Cardiac septum (tissue), 1 donor: ENCODE results near the gene ATAD3B. TPM values are rescaled to one million over a fixed set of nuclear protein-coding genes. Genes with fewer than 3 reads are reported as not detected.

Source experiments
- DNase-seq: peaks from one replicate; pipeline ENCODE4 v3.0.0-alpha.2; 2020; ENCODE audit warnings: low spot score
- intact Hi-C: fragments of 100-400 bp; cut with DNase I; formaldehyde crosslinking; loops from one replicate; pipeline ENCODE4 v1.14.0; 2022
- total RNA-seq: library from RNA; stranded (reverse); fragmentation: NEBNext Ultra II Directional; extraction: Animal tissue kit (Norgen Biotek cat#: 25700); gene quantifications from one replicate; pipeline ENCODE4 v1.2.1, GENCODE V29; 2021
- donor health status: DM: no; HTN: no; CAD: no.

The ATAD3B gene
- total RNA-seq, 1 donor from 2014 or later, result 13.7 TPM

DNA sequence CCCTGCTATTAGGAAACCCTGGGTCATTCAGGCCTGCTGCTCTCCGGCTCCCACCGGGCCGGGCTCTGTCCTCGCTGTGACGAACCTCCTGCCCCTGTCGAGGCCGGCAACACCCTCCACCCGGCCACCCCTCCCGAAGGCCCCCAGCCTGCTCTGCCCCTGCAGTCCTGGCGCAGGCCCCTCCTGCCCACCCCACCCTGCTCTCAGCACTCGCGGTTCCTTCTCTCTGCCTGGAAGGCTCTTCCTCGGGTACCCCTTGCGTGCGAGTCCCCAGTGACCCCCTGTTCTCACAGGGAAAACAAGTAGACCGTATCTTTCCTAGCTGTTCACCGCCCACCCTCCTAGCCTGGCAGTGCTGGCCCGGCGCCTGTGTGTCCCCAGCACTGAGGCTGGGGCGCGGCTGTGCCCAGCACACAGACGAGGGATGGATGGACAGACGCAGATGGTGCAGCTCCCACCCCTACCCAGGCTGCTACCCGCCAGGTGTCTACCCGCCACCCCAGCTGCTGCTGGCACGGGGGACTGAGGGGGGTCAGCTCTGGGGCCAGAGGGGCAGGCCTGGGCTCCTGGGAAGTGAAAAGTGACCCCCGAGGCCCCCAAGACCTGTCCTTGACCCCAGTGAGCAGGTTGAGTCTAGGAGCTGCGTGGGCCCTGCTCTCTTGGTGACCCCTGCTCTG is 39.2 kb upstream of the ATAD3B start:
- intact Hi-C loops, result loop anchor here (5.0 kb wide), 1 partner anchor 75 kb away; the partner anchor contains the start of gene MXRA8
- DNase-seq, result no peak

DNA sequence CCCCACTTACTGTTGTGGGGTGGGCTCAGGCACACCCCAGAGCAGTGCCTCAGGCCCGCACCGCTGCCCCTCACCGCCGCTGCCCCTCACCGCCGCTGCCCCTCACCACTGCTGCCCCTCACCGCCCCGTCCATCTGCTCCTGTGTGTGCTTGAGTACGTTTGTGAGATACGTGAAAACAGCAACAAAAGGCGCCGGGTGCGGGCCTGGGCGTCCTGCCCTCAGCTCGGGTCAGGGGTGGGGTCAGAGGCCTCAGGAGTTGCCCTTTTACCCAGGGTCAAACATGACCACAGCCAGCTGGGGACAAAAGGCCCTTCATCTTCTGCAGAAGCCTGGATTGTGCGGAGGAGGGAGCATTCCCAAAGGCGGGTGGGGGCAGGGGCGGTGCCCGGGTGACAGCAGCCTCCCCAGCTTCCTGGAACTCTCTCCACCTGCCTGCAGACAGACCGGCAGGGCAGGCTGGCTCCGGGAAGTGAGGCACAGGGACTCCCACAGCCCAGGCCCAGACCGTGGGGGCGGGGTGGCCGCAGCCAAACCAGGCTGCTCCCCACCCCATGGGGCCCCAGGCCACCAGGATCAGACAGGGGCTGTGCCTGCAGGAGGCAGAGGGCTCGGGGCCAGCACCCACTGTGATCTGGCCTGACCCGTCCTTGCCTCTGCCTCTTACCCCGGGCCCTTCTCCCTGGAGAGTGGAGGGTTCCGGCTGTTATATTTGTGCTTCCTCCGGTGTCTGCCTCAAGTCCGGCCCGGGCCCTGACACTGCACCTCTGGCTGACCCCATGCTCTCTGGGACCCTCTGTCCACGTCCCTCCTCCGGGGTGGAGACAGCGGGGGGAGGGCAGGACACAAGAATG is 38.4 kb upstream of the ATAD3B start:
- intact Hi-C loops, result loop anchor here (5.0 kb wide), 1 partner anchor 76 kb away; the partner anchor contains the start of gene MXRA8
- peak; percentile 84 for DNase-seq

- DNase-seq, result no peak
- intact Hi-C loops, result loop anchor here (5.0 kb wide), 1 partner anchor 76 kb away; the partner anchor contains the start of gene MXRA8
Measured at GRCh38 chr1:1433804-1434130, 37.8 kb upstream of the ATAD3B start.

GRCh38 chr1:1434131-1434823 is 37.3 kb upstream of the ATAD3B start:
- intact Hi-C loops, result loop anchor here (5.0 kb wide), 1 partner anchor 77 kb away; the partner anchor contains the start of gene MXRA8
- DNase-seq, result peak; percentile 84

DNA sequence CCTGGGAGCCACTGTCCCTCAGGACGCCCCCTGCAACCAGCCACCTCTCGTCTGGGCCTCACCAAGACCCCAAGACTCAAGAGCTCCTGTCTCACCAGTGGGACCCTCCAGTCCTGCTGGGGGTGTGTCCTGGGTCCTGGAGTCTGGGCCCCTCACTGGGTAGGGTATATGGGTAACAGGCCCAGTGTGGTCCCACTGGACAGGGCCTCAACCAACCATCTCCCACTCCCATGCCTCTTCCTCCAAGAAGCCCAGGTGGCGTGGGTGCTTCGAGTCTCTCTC is 36.8 kb upstream of the ATAD3B start:
- no peak for DNase-seq
- intact Hi-C loops, result loop anchor here (5.0 kb wide), 1 partner anchor 77 kb away; the partner anchor contains the start of gene MXRA8

DNA sequence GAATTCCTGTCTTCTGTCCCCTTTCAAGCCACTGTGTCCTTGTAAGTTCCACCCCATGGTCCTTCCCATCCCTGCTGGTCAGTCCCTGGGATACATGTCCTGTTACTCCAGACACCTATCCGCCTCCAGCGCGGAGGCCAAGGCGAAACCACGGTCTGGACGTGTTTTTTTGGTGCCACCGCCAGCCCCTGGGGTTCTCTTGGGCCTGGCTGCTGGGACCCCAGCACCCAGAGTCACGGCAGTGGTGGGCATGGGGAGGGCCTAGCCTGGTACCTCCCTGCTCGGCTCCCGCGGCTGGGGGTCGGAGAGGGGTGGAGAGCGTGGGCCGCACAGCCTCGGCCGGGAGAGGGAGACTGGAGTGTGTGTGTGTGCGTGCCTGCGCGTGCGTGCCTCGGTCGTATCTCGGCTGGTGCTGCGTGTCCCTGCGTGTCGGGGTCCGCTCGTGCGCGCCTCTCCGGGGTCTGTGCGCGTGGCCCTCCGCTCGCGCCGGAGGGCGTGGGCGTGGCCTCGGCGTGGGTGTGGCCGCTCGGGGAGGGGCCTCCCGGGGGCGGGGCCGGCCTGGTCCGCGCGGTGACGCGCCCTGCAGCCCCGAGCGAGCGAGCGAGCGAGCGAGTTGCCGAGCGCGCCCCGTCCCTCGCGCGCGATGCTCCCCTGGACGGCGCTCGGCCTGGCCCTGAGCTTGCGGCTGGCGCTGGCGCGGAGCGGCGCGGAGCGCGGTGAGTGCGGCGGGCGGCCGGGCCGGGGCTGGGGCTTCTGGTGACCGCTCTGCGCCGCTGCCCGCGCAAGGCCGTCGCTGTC is 36.3 kb upstream of the ATAD3B start, which contains the start of gene VWA1:
VWA1 (plus strand) TSS at position 585 of the 798 bp plus-strand sequence; CDS start at position 644, 59 bp downstream.
- DNase-seq, result no peak
- intact Hi-C loops, result no loop called here

DNA sequence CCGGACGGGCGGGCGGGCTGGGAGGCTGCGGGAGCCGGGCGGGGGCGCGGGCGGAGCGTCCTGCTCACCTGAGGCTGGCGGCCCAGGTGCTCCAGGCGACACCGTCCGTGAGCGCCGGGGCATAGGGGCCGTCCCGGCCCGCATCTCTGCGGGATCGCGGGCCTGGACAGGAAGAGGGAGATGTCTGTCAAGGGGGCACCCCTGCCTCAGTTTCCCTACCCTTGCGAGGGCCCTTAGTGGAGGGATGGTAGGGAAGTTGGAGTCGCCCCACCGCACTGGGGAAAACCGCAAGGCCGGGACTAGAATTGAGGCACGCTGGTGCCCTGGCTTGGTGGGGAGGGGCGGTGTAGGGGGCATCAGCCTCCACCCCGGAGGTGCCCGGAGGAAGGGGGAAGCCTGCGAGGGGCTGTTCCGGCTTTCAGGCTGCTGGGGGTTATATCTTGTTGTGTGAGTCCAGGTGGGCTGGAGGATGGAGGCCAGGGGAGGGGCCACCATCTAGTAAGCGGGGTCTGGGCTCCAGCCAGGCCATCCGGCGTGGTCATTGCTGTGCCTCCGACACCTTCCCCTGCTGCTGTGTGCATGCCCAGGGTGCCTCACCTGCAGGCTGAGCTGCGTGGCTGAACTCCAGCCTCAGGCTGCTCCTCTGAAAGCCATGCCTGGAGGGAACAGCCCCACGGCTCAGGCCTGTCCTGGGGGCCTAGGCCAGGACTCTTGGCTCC is 35.5 kb upstream of the ATAD3B start:
- intact Hi-C loops, result no loop called here
- DNase-seq, result no peak

DNA sequence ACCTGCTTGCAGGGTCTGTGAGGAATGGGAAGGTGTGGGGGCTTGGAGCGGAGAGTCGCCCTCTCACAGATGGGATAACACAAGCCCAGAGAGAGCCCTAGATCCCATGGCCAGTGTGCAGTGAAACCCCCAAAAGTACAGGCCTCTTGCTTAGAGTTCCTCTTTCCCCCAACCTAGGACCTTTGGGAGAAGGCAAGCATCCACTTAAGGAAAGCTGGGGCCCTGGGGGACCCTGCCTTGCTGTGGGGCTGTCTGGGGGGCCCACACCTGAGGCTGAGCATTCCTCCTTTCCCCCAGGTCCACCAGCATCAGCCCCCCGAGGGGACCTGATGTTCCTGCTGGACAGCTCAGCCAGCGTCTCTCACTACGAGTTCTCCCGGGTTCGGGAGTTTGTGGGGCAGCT is 34.9 kb upstream of the ATAD3B start:
- intact Hi-C loops, result no loop called here

GRCh38 chr1:1437033-1437903 is 34.3 kb upstream of the ATAD3B start:
- no peak for DNase-seq
- intact Hi-C loops, result no loop called here

More for the DNA sequence above, 34.9 kb upstream of the ATAD3B start:
- DNase-seq, result no peak

GRCh38 chr1:1437904-1438376 is 33.6 kb upstream of the ATAD3B start:
- no peak for DNase-seq
- intact Hi-C loops, result no loop called here

GRCh38 chr1:1438531-1439381 is 32.8 kb upstream of the ATAD3B start:
- intact Hi-C loops, result no loop called here

GRCh38 chr1:1439546-1440261 is 31.9 kb upstream of the ATAD3B start:
- DNase-seq, result no peak

More at GRCh38 chr1:1438531-1439381, 32.8 kb upstream of the ATAD3B start:
- DNase-seq, result no peak

GRCh38 chr1:1440262-1441001 is 31.1 kb upstream of the ATAD3B start:
- DNase-seq, result no peak
- intact Hi-C loops, result loop anchor here (5.0 kb wide), 1 partner anchor 43 kb away; the partner anchor contains the start of gene CCNL2

More at GRCh38 chr1:1439546-1440261, 31.9 kb upstream of the ATAD3B start:
- intact Hi-C loops, result loop anchor here (5.0 kb wide), 1 partner anchor 42 kb away; the partner anchor contains the start of gene CCNL2

DNA sequence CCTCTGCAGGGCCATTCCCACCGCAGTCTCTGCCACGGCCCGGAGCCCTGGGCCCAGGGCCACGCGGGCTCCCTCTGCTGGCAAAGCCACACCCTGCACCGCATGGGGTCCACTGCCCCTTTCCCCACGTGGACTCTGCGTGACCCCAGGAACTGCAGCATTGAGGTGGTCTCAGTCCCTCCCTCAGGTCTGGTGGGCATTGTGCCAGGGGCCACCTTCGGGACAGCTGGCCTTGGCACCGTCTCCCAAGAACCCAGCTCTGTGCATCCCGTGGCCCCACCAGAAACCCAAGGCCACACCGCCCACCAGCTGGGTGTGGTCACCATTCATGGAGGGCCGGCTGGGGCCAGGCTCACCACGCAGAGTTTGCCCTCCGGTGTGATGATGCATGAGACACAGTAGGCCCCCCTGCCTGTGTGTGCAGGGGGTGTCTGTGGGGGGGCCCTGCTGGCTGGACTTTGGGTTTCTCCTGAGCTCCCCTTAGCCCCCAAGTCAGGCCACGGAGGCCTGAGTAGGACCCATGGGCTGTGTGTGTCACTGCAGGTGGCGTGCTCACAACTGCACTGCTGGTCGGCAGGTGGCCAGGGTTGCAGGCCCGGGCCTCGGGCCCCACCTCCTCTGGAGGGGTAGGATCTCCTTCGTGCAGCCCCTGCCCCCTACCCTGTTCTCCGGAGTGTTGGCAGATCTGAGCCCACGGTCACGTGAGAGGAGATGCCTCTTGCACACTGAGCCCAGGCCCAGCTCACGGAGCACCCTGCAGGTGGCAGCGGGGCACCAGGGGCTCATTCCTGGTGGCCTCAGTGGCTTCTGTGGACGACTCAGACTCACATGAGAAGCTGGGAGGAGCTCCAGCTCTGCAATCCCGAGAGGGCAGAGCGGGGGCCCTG is 30.3 kb upstream of the ATAD3B start:
- DNase-seq, result no peak
- intact Hi-C loops, result loop anchor here (5.0 kb wide), 1 partner anchor 44 kb away; the partner anchor contains the start of gene CCNL2
